ENCODE results near the gene MARVELD1.

GRCh38 chr10:97747573-97747972 is 34.0 kb downstream of the MARVELD1 start:
- TF ChIP-seq, protein P1, sequence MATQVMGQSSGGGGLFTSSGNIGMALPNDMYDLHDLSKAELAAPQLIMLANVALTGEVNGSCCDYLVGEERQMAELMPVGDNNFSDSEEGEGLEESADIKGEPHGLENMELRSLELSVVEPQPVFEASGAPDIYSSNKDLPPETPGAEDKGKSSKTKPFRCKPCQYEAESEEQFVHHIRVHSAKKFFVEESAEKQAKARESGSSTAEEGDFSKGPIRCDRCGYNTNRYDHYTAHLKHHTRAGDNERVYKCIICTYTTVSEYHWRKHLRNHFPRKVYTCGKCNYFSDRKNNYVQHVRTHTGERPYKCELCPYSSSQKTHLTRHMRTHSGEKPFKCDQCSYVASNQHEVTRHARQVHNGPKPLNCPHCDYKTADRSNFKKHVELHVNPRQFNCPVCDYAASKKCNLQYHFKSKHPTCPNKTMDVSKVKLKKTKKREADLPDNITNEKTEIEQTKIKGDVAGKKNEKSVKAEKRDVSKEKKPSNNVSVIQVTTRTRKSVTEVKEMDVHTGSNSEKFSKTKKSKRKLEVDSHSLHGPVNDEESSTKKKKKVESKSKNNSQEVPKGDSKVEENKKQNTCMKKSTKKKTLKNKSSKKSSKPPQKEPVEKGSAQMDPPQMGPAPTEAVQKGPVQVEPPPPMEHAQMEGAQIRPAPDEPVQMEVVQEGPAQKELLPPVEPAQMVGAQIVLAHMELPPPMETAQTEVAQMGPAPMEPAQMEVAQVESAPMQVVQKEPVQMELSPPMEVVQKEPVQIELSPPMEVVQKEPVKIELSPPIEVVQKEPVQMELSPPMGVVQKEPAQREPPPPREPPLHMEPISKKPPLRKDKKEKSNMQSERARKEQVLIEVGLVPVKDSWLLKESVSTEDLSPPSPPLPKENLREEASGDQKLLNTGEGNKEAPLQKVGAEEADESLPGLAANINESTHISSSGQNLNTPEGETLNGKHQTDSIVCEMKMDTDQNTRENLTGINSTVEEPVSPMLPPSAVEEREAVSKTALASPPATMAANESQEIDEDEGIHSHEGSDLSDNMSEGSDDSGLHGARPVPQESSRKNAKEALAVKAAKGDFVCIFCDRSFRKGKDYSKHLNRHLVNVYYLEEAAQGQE (IDR thresholded peaks at IDR 0.05; ENCODE audit: insufficient read depth in 1 of 2, low read depth in 2 of 2, low read length in 2 of 2): no peak
- TF ChIP-seq POLR2AphosphoS5 (IDR thresholded peaks at IDR 0.05; ENCODE audit: low read depth, low read length) (no peak), SIN3A (IDR thresholded peaks at IDR 0.05; ENCODE audit: borderline replicate concordance, insufficient read depth, low read length) (no peak), TAF1 (IDR thresholded peaks at IDR 0.05; ENCODE audit: borderline replicate concordance, insufficient read depth, low read length) (no peak), FOXP2 (optimal IDR thresholded peaks at IDR 0.05; ENCODE audit: borderline replicate concordance, extremely low read depth, extremely low read length, insufficient read depth) (no peak)

All from PFSK-1 (cell line).